Measurements from ENCODE around the gene SRSF1.

DNA sequence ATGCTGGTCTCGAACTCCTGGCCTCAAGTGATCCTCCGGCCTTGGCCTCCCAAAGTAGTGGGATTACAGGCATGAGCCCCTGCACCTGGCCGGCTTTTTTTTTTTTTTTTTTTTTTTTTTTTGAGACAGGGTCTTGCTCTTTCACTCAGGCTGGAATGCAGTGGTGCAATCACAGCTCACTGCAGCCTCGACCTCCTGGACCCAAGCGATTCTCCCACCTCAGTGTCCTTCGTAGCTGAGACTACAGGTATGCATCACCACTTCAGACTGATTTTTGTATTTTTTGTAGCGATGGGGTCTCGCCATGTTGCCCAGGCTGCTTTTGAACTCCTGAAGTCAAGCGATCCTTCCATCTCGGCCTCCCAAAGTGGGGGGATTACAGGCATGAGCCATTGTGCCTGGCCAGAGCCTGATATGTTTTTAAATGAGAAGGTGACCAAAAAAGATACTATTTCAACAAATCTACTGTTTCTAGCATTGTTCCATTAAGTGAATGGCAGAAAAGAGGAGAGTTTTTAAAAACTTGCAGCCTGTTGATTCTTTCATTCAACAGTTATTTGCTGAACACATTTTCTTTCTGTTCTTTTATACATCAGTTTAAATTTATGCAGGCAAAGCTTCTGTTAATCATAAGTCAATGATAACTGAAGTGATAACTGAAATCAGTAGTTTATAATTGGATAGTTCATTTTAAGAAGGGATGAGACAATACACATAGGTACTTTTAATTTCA lies 3.2 kb upstream of the SRSF1 start:
- TF ChIP-seq, protein P1, sequence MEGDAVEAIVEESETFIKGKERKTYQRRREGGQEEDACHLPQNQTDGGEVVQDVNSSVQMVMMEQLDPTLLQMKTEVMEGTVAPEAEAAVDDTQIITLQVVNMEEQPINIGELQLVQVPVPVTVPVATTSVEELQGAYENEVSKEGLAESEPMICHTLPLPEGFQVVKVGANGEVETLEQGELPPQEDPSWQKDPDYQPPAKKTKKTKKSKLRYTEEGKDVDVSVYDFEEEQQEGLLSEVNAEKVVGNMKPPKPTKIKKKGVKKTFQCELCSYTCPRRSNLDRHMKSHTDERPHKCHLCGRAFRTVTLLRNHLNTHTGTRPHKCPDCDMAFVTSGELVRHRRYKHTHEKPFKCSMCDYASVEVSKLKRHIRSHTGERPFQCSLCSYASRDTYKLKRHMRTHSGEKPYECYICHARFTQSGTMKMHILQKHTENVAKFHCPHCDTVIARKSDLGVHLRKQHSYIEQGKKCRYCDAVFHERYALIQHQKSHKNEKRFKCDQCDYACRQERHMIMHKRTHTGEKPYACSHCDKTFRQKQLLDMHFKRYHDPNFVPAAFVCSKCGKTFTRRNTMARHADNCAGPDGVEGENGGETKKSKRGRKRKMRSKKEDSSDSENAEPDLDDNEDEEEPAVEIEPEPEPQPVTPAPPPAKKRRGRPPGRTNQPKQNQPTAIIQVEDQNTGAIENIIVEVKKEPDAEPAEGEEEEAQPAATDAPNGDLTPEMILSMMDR (conservative IDR thresholded peaks at IDR 0.05 in 1 of 2, IDR thresholded peaks at IDR 0.05 in 1 of 2; ENCODE audit: low read depth in 1 of 2, low read length in 2 of 2), result no peak
- no peak for TF ChIP-seq EZH2 (IDR thresholded peaks at IDR 0.05; ENCODE audit: low read length, missing control alignments)

Data from fibroblast of lung (primary cell).